Brain microvascular endothelial cell (primary cell): Measurements from ENCODE around the gene AP2B1.

ENCODE experiments used
- DNase-seq: peaks from one replicate; pipeline ENCODE4 v3.0.0-alpha.2; 2020
- H3K27ac ChIP-seq: fragments of 250-450 bp; sonication (Bioruptor Pico); 2 replicates; pipeline ENCODE4 v1.5.1; 2020; ENCODE audit warnings: mild to moderate bottlenecking, moderate library complexity
- H3K27me3 ChIP-seq: fragments of 250-450 bp; sonication (Bioruptor Pico); replicated peaks from 2 replicates; pipeline ENCODE4 v1.5.1; 2020; ENCODE audit warnings: mild to moderate bottlenecking
- H3K36me3 ChIP-seq: fragments of 250-450 bp; sonication (Bioruptor Pico); replicated peaks from 2 replicates; pipeline ENCODE4 v1.5.1; 2020; ENCODE audit warnings: mild to moderate bottlenecking
- H3K4me3 ChIP-seq: 2 replicates; pipeline ENCODE4 v1.5.1; 2011; ENCODE audit warnings: low read depth, mild to moderate bottlenecking, control low read depth, low read length, moderate library complexity
- CTCF ChIP-seq: IDR thresholded peaks from 2 replicates; pipeline ENCODE4 v1.5.1; 2011; ENCODE audit warnings: low read depth, mild to moderate bottlenecking, moderate library complexity, low read length, control low read depth, inconsistent platforms; ENCODE audit errors: missing control alignments
- in situ Hi-C: cut with HindIII; loops from 2 replicates; pipeline ENCODE4 v1.10.0; 2017; ENCODE audit warnings: low sequenced_read_pairs, low pct_ligation_motif_present

Gene AP2B1

GRCh38 chr17:35587074-35587961 is at the start of gene AP2B1:
Gene AP2B1 (plus strand): TSS chr17:35587322. CDS start chr17:35594031, 6,709 bp downstream.
- DNase-seq: peak; percentile 96
- Histone ChIP-seq H3K27me3 (no peaks in the 10 kb centered on the region), H3K27ac (peak within 1 kb of the TSS; percentile 92), H3K36me3 (no peaks in the 10 kb centered on the region), H3K4me3 (peak within 1 kb of the TSS; percentile 97)
- in situ Hi-C loops: no loop called here
- no peak for TF ChIP-seq CTCF

- no peak for TF ChIP-seq CTCF
- H3K4me3 ChIP-seq: no peak within 1 kb of the TSS
- DNase-seq: no peak
- H3K27ac ChIP-seq: no peak within 1 kb of the TSS
- no peaks in the 10 kb centered on the region for H3K36me3 ChIP-seq
- in situ Hi-C loops: loop anchor here (25.0 kb wide), 1 partner anchor 225 kb away; no protein-coding TSS in a partner anchor
- H3K27me3 ChIP-seq: no peaks in the 10 kb centered on the region
Observed at GRCh38 chr17:35537601-35538141, 49.5 kb upstream of the AP2B1 start, which contains the start of gene SLFN12L. Gene SLFN12L (minus strand): TSS chr17:35537678. CDS start chr17:35522364, 15,314 bp downstream.

GRCh38 chr17:35539659-35540026 is 47.5 kb upstream of the AP2B1 start:
- no peaks in the 10 kb centered on the region for H3K27me3 ChIP-seq
- no peak overlapping the region for H3K4me3 ChIP-seq
- H3K36me3 ChIP-seq: no peaks in the 10 kb centered on the region
- in situ Hi-C loops: loop anchor here (25.0 kb wide), 1 partner anchor 227 kb away; no protein-coding TSS in a partner anchor
- TF ChIP-seq CTCF: no peak
- H3K27ac ChIP-seq: no peak overlapping the region
- DNase-seq: no peak

GRCh38 chr17:35540589-35541404 is 46.3 kb upstream of the AP2B1 start:
- Histone ChIP-seq H3K27me3 (no peaks in the 10 kb centered on the region), H3K36me3 (no peaks in the 10 kb centered on the region), H3K27ac (peak overlapping the region; percentile 55), H3K4me3 (peak overlapping the region; percentile 22)
- TF ChIP-seq CTCF: no peak
- in situ Hi-C loops: loop anchor here (25.0 kb wide), 1 partner anchor 228 kb away; no protein-coding TSS in a partner anchor
- peak; percentile 36 for DNase-seq

GRCh38 chr17:35541434-35541833 is 45.7 kb upstream of the AP2B1 start:
- no peaks in the 10 kb centered on the region for H3K27me3 ChIP-seq
- H3K4me3 ChIP-seq: no peak overlapping the region
- no peak for DNase-seq
- H3K27ac ChIP-seq: peak overlapping the region; percentile 55
- no peak for TF ChIP-seq CTCF
- in situ Hi-C loops: loop anchor here (25.0 kb wide), 1 partner anchor 229 kb away; no protein-coding TSS in a partner anchor
- no peaks in the 10 kb centered on the region for H3K36me3 ChIP-seq
